NCI-H146 treated with DMSO at 0.1 percent for 48 hours (cell line): Measurements from ENCODE around the gene SNTA1.
"Not testable (repeated sequence)": the region's sequence is repeated elsewhere in the genome, so short reads cannot be mapped to it uniquely, and the experiment has no call there.

Experiments
- DNase-seq: peaks from one replicate; lab custom pipeline; 2025; ENCODE audit not compliant: unreplicated experiment; lab: John Stamatoyannopoulos, UW

Gene SNTA1

DNA sequence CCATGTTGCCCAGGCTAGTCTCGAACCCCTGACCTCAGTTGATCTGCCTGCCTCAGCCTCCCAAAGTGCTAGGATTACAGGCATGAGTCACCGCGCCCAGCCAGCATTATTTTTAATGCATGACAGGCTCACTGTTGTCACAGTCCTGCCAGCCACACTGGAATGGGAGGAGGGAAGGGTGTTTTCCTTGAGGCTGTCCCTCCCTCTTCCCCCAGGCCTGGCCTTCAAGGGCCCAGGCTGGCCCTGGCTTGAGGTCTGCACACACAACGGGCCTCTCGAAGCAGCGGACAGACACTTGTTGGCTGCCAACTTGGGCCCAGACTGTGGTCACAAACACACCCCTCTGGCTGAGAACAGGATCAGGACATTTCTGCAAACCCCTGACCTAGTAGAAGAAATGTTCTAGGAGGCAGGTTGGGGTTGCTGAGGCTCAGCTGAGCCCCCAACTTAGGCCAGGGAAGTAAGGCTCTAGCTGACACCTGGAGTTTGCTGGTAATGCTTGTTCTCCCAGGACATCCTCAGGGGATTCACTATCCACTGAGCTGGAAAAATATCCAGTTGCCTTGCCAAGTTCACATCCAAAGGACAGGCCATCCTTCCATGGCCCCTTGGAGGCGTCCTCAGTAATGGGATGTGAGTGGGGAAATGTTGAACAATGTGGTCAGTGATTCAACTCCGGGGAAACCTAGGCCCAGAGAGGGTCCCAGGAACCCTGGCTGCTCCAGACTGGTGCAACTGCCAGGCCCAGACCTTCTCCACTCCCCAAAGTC lies 9.9 kb downstream of the SNTA1 start:
- no peak for DNase-seq

GRCh38 chr20:33431797-33432381 lies 11.7 kb downstream of the SNTA1 start:
- no peak for DNase-seq

GRCh38 chr20:33423875-33424274 lies 19.7 kb downstream of the SNTA1 start:
- DNase-seq, result not testable (repeated sequence)

DNA sequence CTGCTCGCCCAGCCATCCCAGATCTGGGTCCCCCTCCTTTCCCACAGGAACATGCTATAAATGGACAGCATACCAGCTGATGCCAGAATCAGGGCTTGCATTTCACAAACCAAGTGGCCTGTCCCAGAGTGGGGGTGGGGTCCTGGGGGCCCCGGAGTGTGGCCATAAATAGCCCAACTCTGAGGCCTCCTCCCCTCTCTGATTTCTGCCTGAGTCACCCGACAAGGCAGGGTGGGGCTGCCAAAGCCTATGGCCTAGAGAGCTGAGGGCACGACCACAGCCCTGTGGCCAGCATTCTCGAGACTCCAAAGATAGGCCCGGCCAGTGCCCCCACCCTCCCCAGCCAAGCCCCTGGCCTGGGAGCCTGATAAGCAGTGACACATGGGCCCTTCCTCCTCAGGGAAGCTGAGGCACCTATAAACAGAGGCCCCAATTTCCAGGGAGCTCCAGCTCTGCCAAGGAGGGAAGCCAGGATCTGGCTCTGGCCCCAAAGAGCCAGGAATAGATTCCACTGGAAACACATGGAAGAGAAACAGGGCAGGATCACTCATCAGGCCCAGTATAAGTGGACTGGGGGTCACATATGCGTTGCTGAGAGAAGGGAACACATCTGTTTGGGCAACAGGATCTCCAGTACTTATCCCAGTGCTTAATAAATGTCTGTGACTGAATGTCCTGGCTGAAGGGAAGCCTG lies 20.3 kb downstream of the SNTA1 start:
- DNase-seq, result no peak

- no peak for DNase-seq
These were observed 24.2 kb downstream of the SNTA1 start for GRCh38 chr20:33419140-33419974.

DNA sequence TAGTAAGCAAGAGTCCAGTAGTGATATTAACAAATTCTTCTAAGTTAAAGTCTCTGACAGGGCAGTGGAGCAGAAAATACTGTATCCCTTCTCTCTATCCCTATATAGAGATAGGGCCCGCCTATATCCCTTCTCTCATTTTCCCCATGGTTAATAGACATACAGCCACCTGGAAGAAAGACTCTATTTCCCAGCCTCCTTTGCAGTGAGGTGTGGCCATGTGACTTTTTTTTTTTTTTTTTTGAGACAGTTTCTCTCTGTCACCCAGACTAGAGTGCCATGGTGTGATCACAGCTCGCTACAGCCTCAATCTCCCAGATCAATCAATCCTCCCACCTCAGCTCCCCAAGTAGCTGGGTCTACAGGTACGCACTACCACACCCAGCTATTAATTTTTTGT lies 25.5 kb downstream of the SNTA1 start:
- no peak for DNase-seq

DNA sequence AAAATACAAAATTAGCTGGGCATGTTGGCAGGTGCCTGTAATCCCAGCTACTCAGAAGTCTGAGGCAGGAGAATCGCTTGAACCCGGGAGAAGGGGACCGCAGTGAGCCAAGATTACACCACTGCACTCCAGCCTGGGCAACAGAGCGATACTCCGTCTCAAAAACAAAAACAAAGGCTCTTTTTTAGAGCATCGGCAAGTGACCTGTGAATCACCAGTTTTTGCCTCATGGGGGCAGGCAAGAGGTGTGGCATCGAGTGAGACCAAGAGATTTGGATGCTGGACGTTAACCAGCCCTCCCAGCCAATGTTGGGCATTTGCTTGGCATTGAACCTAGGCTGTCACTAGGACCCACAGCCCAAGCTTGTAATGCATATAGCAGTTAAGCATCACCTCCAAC lies 27.6 kb downstream of the SNTA1 start:
- no peak for DNase-seq

DNA sequence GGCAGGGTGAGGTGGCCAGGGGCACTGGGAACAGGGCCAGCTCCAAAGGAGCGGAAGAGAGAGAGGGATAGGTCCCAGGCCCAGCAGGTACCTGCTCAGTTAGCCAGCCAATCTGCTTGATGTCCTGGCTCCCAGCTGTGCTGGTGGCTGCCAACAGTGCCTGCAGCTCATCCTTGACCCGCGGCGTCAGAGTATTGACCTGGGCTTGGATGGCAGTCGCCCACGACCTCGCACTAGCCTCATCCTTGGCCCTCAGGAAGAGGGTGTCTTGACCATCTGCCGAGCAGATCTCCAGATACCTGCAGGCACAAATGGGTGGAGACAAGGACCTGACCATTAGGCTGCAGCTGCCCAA lies 31.1 kb downstream of the SNTA1 start:
- no peak for DNase-seq

DNA sequence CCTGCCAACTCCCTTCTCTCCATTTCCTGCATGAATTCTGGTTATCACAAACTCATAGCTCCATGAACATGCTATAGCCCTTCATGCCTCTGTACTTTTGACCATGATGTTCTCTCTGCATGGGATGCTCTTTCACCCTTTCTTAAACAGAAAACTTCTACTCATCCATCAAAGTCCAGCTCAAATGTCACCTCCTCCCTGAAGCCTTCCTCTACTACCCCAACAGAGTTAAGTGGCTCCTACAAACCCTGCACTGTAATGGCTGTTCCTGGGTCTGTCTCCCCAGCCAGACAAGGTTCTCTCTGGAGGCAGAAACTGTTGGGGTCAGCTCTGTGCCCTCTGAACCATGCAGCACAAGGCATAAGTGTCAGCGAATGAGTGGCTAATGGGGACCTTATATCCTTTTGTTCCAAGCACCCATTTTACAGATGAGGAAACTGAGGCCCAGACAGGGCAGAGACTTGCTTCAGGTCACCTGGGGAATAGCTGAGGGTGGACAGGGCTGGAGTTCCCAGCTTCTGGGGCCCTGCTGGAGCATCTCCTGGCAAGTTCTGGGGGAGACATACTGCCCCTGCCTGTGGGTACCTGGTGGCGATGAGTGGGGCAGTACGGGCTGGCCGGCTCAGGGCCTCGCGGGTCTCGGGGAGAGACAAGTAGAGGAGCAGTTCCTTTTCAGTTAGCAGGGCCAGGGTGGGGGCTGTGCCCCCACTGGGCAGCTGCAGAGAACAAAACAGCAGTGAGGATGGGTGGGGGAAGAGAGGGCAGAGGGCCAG lies 31.7 kb downstream of the SNTA1 start:
- DNase-seq, result no peak

DNA sequence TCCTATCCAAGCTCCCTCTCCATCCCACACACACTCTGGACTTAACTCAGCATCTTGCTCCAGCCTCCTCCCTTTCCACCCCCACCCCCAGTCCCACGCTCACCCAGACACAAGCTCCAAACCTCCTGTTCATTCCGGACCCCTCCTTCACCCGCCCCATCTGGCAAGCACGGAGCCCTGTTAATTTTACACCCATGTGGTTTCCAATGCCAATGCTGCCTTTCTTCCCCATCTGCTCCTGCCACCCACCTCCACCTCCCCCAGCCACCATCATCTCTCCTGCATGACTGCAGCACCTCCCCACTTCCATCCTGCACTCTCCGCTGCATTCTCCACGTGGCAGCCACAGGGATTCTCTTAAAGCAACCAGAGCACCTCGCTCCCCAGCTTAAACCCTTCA lies 32.3 kb downstream of the SNTA1 start:
- no peak for DNase-seq

DNA sequence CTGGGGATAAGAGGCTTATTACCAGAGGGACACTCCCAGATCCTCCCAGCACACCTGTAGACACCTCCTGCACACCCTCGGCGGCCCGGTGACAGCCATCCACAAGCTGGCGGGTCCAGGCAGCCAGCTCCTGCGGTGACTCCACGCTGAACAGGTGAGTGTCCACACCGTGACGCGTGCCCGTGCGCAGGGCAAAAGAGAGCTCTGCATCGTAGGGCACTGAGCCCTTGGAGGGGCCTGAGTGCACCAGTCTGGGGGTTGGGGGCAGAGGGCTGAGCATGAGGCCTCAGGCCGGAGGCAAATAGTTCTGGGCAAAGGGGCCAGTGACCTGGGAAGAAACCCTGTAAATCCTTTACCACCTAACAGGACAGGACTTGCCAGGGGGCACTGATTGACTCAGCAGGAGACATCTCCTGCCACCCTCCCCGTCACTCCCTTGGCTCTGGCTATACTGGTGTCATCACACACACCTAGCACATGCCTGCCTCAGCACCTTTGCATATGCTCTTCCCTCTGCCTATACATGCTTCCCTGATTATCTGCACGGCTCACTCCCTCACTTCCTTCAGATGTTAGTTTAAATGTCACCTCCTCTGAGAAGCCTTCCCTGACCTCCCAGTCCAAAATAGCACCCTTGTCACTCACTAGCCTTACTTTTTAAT lies 33.4 kb downstream of the SNTA1 start:
- DNase-seq, result no peak

DNA sequence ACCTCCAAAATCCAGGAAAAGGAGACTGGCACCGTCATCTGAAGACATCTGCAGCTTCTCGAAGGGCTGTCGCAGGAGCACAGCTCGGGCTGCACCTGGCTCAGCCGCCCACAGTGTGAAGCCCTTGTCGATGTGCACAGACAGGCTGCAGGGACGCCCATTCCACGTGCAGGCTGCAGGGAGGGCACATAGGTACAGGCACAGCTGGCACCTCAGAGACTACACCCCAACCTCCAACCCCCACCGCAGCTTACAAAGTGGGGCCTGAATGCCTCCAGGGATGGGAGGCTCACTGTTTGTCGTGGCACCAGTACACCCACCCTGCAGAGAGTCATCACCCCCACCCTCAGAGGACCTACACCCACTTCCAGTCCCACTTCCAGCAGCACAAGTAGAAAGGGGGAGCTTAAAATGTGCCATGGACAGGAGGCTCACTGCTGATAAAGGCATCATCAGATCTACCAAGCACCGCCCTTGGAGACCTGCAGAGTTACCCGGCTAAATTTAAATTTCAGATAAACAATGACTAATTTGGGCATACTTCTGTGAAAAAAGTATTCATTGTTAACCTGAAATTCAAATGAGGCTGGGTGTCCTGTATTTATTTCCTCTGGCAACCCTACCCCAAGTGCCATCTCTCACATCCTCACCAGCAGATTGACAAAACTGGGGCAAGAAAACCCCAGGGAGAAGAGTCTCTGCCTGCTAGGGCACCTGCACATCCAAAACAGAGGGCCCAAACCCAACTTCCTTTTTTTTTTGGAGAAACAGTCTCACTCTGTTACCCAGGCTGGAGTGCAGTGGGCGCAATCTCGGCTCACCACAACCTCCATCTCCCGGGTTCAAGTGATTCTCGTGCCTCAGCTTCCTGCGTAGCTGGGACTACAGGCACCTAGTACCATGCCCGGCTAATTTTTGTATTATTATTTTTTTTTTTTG lies 34.6 kb downstream of the SNTA1 start:
- no peak for DNase-seq

DNA sequence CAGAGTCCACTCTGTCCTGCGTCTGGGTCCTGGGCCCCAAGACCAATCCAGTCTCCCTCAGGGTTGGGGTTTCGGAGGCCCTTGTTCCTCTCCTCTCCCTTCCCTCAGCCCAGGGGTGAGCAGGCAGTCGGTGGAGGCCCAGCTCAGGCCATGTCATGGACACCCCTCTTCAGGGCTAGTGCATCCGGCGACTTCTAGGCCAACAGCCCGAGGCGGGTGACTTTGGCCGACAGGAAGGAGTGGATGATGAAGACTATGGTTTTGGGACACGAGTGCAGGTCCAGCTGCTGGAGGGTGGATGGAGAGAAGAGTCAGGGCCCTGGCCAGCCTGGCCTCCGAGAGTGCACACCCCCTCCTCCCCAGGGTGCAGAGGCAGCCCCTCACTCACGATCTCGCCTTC lies 35.2 kb downstream of the SNTA1 start:
- DNase-seq, result no peak

GRCh38 chr20:33407796-33408195 lies 35.8 kb downstream of the SNTA1 start:
- DNase-seq, result no peak

DNA sequence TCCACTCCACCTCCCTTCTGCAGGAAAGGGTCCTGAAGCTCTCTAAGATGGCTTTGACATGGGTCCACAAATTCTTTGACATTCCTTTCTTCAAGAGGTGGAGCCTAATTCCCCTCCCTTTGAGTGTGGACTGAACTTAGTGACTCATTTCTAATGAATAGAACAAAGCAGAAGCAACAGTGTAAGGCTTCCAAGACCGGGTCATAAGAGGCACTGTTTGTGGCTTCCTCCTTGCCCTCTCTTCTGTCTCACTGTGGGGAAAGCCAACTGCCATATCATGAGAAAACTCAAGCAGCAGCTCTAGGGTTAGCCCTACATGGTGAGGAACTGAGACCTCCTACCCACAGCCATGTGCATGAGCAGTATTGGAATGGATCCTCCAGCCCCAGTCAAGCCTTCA lies 36.3 kb downstream of the SNTA1 start:
- no peak for DNase-seq

GRCh38 chr20:33404281-33404680 lies 39.3 kb downstream of the SNTA1 start:
- no peak for DNase-seq

DNA sequence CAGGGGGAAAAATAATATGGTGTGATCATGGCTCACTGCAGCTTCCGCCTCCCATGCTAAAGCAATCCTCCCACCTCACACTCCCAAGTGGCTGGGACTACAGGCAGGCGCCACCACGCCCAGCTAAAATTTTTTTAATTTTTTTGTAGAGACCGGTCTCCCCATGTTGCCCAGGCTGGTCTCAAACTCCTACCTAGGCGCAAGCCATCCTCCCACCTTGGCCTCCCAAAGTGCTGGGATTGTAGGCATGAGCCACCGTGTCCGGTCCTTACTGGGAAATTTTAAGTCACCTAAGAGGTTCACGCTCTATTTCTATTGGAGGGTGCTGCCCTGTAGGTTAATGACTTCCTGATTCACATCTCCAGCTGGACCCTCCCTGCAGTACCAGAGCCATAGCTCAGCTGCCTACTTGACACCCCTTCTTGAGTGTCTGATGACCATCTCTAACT lies 41.6 kb downstream of the SNTA1 start:
- DNase-seq, result peak; percentile 44

- DNase-seq, result peak; percentile 90
These were observed 42.2 kb downstream of the SNTA1 start, which contains the start of gene CDK5RAP1 for GRCh38 chr20:33401184-33401920. CDK5RAP1 (minus strand) TSS chr20:33401519; CDS start chr20:33397064, 4,455 bp downstream.
